Measurements from ENCODE around the gene ARHGAP26. TPM values are rescaled to one million over a fixed set of nuclear protein-coding genes. Genes with fewer than 3 reads are reported as not detected.

Gene ARHGAP26
- polyA plus RNA-seq, 3 donors = 26.5 to 56.8 (median 28.7) TPM

GRCh38 chr5:143248391-143248790, 478.2 kb downstream of the ARHGAP26 start:
- no peak overlapping the region for H3K9ac ChIP-seq (ENCODE audit: insufficient read depth, low read length, poor library complexity, severe bottlenecking)
- no peak for DNase-seq
- peak overlapping the region in 1 of 2 donors; percentile 9 for H3K27ac ChIP-seq (ENCODE audit: low read depth in 1 of 2, low read length in 2 of 2)
- peaks cover 0 to 2% (median 2%) of the 10 kb centered on the region in 3 donors for H3K27me3 Mint-ChIP-seq (ENCODE audit: low read depth in 3 of 3)
- H3K27me3 ChIP-seq (ENCODE audit: control insufficient read depth in 2 of 2, insufficient read depth in 2 of 2, low read length in 2 of 2) = no peaks in the 10 kb centered on the region
- no CpG with 5 or more reads among the region's 3 CpGs for WGBS (ENCODE audit: insufficient coverage)
- intact Hi-C loops (cut with micrococcal nuclease) = no loop called here
- H3K36me3 Mint-ChIP-seq = no peaks in the 10 kb centered on the region
- peaks cover 36% of the 10 kb centered on the region for H3K4me1 Mint-ChIP-seq
- no peak overlapping the region for H3K4me3 Mint-ChIP-seq
- peaks cover 0 to 6% of the 10 kb centered on the region in 2 donors for H3K9me3 ChIP-seq (replicated peaks in 1 of 2; ENCODE audit: control insufficient read depth in 1 of 2, insufficient read depth in 1 of 2, low read length in 2 of 2)
- H3K4me1 ChIP-seq (ENCODE audit: control insufficient read depth in 1 of 2, insufficient read depth in 2 of 2, low read length in 2 of 2) = peaks cover 15 to 30% of the 10 kb centered on the region in 2 donors
- H3K36me3 ChIP-seq (replicated peaks in 1 of 2; ENCODE audit: control insufficient read depth in 1 of 2, insufficient read depth in 2 of 2, low read length in 2 of 2) = no peaks in the 10 kb centered on the region
- TF ChIP-seq CTCF (IDR thresholded peaks at IDR 0.05) = no peak
- H3K4me2 ChIP-seq (replicated peaks; ENCODE audit: extremely low read depth, low read length, poor library complexity, severe bottlenecking) = no peak overlapping the region
- peaks cover 5 to 16% (median 8%) of the 10 kb centered on the region in 7 donors for H3K9me3 Mint-ChIP-seq
- H4K20me1 ChIP-seq (ENCODE audit: insufficient read depth, low read length) = no peaks in the 10 kb centered on the region
- H2AFZ ChIP-seq (ENCODE audit: insufficient read depth, low read depth, low read length, poor library complexity, severe bottlenecking) = no peak overlapping the region
- H3K4me3 ChIP-seq (replicated peaks in 1 of 3; ENCODE audit: low read depth in 2 of 3, low read length in 3 of 3) = no peak overlapping the region
- no peaks in the 10 kb centered on the region for H3K79me2 ChIP-seq (ENCODE audit: insufficient read depth, low read length)
- H3K27ac Mint-ChIP-seq = peak overlapping the region in 1 of 7 donors; percentile 68

GRCh38 chr5:143248822-143249579, 478.8 kb downstream of the ARHGAP26 start:
- Histone ChIP-seq H4K20me1 (ENCODE audit: insufficient read depth, low read length) (no peaks in the 10 kb centered on the region), H3K4me3 (replicated peaks in 1 of 3; ENCODE audit: low read depth in 2 of 3, low read length in 3 of 3) (no peak overlapping the region), H2AFZ (ENCODE audit: insufficient read depth, low read depth, low read length, poor library complexity, severe bottlenecking) (no peak overlapping the region), H3K4me2 (replicated peaks; ENCODE audit: extremely low read depth, low read length, poor library complexity, severe bottlenecking) (no peak overlapping the region), H3K9me3 (replicated peaks in 1 of 2; ENCODE audit: control insufficient read depth in 1 of 2, insufficient read depth in 1 of 2, low read length in 2 of 2) (peaks cover 0 to 6% of the 10 kb centered on the region in 2 donors), H3K27me3 (ENCODE audit: control insufficient read depth in 2 of 2, insufficient read depth in 2 of 2, low read length in 2 of 2) (no peaks in the 10 kb centered on the region), H3K4me1 (ENCODE audit: control insufficient read depth in 1 of 2, insufficient read depth in 2 of 2, low read length in 2 of 2) (peaks cover 15 to 30% of the 10 kb centered on the region in 2 donors), H3K36me3 (replicated peaks in 1 of 2; ENCODE audit: control insufficient read depth in 1 of 2, insufficient read depth in 2 of 2, low read length in 2 of 2) (no peaks in the 10 kb centered on the region), H3K79me2 (ENCODE audit: insufficient read depth, low read length) (no peaks in the 10 kb centered on the region), H3K27ac (ENCODE audit: low read depth in 1 of 2, low read length in 2 of 2) (peak overlapping the region in 1 of 2 donors; percentile 9), H3K9ac (ENCODE audit: insufficient read depth, low read length, poor library complexity, severe bottlenecking) (no peak overlapping the region)
- H3K9me3 Mint-ChIP-seq = peaks cover 5 to 16% (median 8%) of the 10 kb centered on the region in 7 donors
- WGBS (ENCODE audit: insufficient coverage) = no CpG with 5 or more reads among the region's 3 CpGs
- no peak overlapping the region for H3K4me3 Mint-ChIP-seq
- peaks cover 36% of the 10 kb centered on the region for H3K4me1 Mint-ChIP-seq
- peak overlapping the region in 6 of 7 donors; percentile 27 to 84 (median 66) for H3K27ac Mint-ChIP-seq
- DNase-seq = peak in 1 of 3 donors; percentile 44
- peaks cover 0 to 2% (median 2%) of the 10 kb centered on the region in 3 donors for H3K27me3 Mint-ChIP-seq (ENCODE audit: low read depth in 3 of 3)
- no peaks in the 10 kb centered on the region for H3K36me3 Mint-ChIP-seq
- no peak for TF ChIP-seq CTCF (IDR thresholded peaks at IDR 0.05)
- intact Hi-C loops (cut with micrococcal nuclease) = no loop called here
